ENCODE measurements around the gene NIPA2.

Gene NIPA2

GRCh38 chr15:22856659-22857058 lies 18.2 kb downstream of the NIPA2 start:
- H3K36me3 ChIP-seq (ENCODE audit: control insufficient read depth in 2 of 2, insufficient read depth in 1 of 2, low read length in 2 of 2), result peaks cover 10 to 62% of the 10 kb centered on the region in 2 experiments
- ChIA-PET CTCF (interaction anchor here (0.6 kb wide), 1 partner anchor 141 kb away, joined by 3 read pairs; no protein-coding TSS in a partner anchor), POLR2A (no interaction called here)
- H3K4me3 ChIP-seq (ENCODE audit: low read depth, low read length), result no peak overlapping the region
- no peaks in the 10 kb centered on the region for H3K4me1 ChIP-seq (ENCODE audit: control insufficient read depth, insufficient read depth, low read length)
- no peak overlapping the region for H3K27ac ChIP-seq (ENCODE audit: extremely low read depth, low read depth, low read length)
- H3K9me3 ChIP-seq (ENCODE audit: control insufficient read depth, insufficient read depth, low read depth, low read length), result no peaks in the 10 kb centered on the region
- TF ChIP-seq HOXA7 (CRISPR knock-in tag; IDR thresholded peaks at IDR 0.05; ENCODE audit: borderline replicate concordance) (no peak), ZNF362 (tag by site-specific recombination; IDR thresholded peaks at IDR 0.05) (no peak), ZNF658 (tag by site-specific recombination; IDR thresholded peaks at IDR 0.05) (no peak), ZNF140 (tag by site-specific recombination; IDR thresholded peaks at IDR 0.05) (no peak), ZNF433 (tag by site-specific recombination; IDR thresholded peaks at IDR 0.05; ENCODE audit: low read depth) (no peak), ZNF146 (tag by site-specific recombination; IDR thresholded peaks at IDR 0.05) (no peak), ATF2 (tag by site-specific recombination; IDR thresholded peaks at IDR 0.05; ENCODE audit: low read depth) (no peak), ZNF585B (tag by site-specific recombination; IDR thresholded peaks at IDR 0.05) (no peak), ELK4 (IDR thresholded peaks at IDR 0.05; ENCODE audit: borderline replicate concordance, low read depth, low read length) (no peak)

GRCh38 chr15:22861161-22861560 lies 22.7 kb downstream of the NIPA2 start:
- POLR2A ChIA-PET, result no interaction called here
- CTCF ChIA-PET, result no interaction called here
- Histone ChIP-seq H3K36me3 (ENCODE audit: control insufficient read depth in 2 of 2, insufficient read depth in 1 of 2, low read length in 2 of 2) (peaks cover 7 to 54% of the 10 kb centered on the region in 2 experiments), H3K9me3 (ENCODE audit: control insufficient read depth, insufficient read depth, low read depth, low read length) (no peaks in the 10 kb centered on the region), H3K4me1 (ENCODE audit: control insufficient read depth, insufficient read depth, low read length) (no peaks in the 10 kb centered on the region), H3K27ac (ENCODE audit: extremely low read depth, low read depth, low read length) (no peak overlapping the region), H3K4me3 (ENCODE audit: low read depth, low read length) (no peak overlapping the region)
- TF ChIP-seq ZNF596 (tag by site-specific recombination; IDR thresholded peaks at IDR 0.05) (no peak), ZNF140 (tag by site-specific recombination; IDR thresholded peaks at IDR 0.05) (no peak), ZSCAN16 (tag by site-specific recombination; IDR thresholded peaks at IDR 0.05) (no peak), ZNF324 (tag by site-specific recombination; IDR thresholded peaks at IDR 0.05) (no peak), ZNF19 (tag by site-specific recombination; IDR thresholded peaks at IDR 0.05; ENCODE audit: low read depth) (no peak), TSHZ1 (tag by site-specific recombination; IDR thresholded peaks at IDR 0.05; ENCODE audit: borderline replicate concordance) (no peak), ZNF23 (tag by site-specific recombination; IDR thresholded peaks at IDR 0.05; ENCODE audit: borderline replicate concordance) (no peak), ZNF366 (tag by site-specific recombination; conservative IDR thresholded peaks at IDR 0.05) (no peak), ZNF26 (tag by site-specific recombination; IDR thresholded peaks at IDR 0.05) (no peak), PRDM10 (tag by site-specific recombination; IDR thresholded peaks at IDR 0.05) (no peak), GLIS2 (tag by site-specific recombination; IDR thresholded peaks at IDR 0.05) (no peak), PATZ1 (tag by site-specific recombination; IDR thresholded peaks at IDR 0.05) (no peak)
